Stimulated activated CD4-positive, alpha-beta T cell treated with anti-CD3 and anti-CD28 coated beads, Interleukin-1b, Interleukin-23, amount 100 ng/mL, for 48 hours (primary cell): ENCODE data around the gene ADIPOR2.
"Not testable (repeated sequence)": the region's sequence is repeated elsewhere in the genome, so short reads cannot be mapped to it uniquely, and the experiment has no call there.

Source experiments
- DNase-seq: peaks from one replicate; pipeline ENCODE4 v3.0.0-alpha.2; 2020

The ADIPOR2 gene

GRCh38 chr12:1816730-1817348 is 126.0 kb downstream of the ADIPOR2 start:
- no peak for DNase-seq

- not testable (repeated sequence) for DNase-seq
These were observed 127.1 kb downstream of the ADIPOR2 start for GRCh38 chr12:1817928-1818327.

GRCh38 chr12:1819050-1819449 is 128.2 kb downstream of the ADIPOR2 start:
- no peak for DNase-seq

- no peak for DNase-seq
These were observed 128.7 kb downstream of the ADIPOR2 start for GRCh38 chr12:1819571-1819970.

- DNase-seq = no peak
These were observed 129.5 kb downstream of the ADIPOR2 start, which contains the start of gene LRTM2 for GRCh38 chr12:1820191-1820895. TSS of gene LRTM2 (plus strand) at chr12:1820565. CDS start at chr12:1828149, 7,584 bp downstream.

DNA sequence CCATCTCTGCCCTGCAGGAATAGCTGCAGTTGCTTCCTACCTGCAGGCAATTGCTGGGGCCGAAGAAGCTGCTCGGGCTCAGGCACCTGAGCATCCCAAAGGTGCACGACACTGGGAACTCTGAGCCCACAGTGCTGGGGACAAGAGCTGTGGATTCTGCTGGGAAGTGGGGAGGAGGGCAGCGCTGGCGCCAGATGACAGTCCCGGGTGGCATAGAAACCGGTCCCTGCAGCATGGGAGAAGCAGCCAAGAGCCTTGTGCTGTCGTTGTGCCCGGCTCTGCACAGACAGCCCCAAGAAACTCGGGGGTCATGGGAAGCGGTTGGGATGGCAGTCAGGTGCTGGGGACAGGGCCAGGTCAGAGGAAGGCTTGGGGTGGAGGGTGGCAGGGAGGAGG is 130.0 kb downstream of the ADIPOR2 start:
- no peak for DNase-seq

DNA sequence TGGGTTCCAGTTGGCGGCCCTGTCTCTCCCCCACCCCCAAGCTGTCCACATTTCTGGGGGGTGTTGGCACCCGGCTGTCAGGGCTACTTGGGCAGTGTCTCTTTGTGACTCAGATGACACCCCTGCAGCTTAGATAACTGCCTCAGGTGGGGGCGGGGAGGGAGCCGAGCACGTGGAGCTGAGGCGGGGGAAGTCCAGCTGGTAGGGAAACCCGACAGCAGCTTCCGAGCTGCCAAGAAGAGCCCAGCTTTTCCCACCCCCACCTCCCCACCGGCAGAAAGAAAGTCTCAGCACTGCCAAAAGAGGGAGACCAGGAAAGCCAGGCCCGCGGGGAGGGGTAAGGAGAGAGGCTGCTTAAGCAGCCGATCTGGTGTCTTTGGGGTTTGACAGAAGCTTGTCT is 130.9 kb downstream of the ADIPOR2 start:
- DNase-seq = no peak

- no peak for DNase-seq
These were observed 131.8 kb downstream of the ADIPOR2 start for GRCh38 chr12:1822699-1823098.

GRCh38 chr12:1823237-1823636 is 132.4 kb downstream of the ADIPOR2 start:
- no peak for DNase-seq

DNA sequence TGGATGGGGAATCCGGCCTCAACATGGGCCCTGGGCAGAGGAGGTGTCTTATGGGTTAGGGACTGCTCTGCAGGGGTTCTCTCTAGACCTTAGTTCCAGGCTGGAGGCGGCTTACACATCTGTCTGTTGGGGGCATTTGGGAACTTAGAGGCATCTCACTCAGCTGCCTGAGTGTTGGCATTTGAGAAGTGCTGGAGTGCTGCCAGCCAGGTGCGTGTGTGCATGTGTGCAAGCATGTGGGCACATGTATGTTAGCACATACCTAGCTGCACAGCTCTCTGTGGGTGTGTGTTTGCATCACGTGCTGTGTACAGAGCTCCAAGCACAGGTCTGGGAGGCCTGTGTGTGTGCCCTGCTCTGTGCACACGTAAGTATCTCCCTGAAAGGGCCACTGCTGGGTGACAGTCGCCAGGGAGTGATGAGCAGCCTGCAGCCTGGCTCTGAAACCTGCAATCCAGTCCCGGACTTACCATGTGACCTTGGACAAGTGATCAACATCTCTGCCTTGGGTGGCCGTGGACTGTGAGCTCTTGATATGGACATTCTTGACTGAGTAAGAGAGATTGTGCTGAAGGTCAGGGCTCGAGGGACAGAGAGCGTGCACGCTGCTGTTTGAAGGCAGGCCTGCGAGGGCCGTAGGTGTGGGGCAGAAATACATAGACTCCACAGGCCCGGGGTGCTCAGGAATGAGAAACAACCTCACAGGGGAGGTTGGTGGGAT is 134.7 kb downstream of the ADIPOR2 start:
- no peak for DNase-seq

DNA sequence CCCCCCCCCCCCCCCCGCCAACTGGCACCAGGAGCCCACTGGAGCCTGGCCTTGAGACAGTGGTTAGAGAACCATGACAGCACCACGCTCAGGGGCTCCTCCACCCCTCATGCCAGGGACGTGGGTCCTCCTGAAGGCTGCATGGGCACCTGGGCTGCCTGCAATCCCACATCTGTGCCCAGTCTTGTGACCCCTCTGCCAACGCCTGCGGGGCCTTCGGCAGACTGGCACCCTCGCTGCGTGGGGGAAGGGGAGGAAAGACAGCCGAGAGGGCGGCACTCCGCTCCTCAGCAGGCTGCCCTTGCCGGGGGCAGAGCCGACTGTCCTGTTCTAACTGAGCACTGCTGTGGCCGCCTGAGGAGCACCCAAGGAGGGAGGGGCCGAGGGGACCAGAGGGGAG is 135.5 kb downstream of the ADIPOR2 start:
- DNase-seq = no peak

GRCh38 chr12:1826867-1827705 is 136.2 kb downstream of the ADIPOR2 start:
- no peak for DNase-seq

GRCh38 chr12:1827826-1828805 is 137.2 kb downstream of the ADIPOR2 start:
- DNase-seq = no peak

DNA sequence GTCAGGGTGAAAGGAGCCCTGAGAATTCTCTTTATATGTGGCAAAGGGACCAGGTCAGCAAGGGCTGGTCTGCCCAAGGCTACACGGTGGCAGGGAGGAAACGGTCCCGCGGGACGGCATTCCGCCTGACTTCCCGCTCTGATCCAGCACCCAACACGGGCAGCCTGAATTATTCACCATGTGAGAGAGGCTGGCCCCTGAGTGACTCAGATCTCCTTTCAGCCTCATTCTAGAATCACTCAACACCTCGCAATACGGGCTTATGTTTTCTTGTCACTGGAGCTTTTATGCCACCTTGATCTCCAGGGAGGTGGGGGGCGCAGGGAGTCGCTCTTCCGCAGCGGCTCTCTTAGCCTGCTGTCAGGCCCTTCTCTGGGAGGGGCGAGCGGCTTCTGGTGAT is 138.0 kb downstream of the ADIPOR2 start:
- no peak for DNase-seq

- DNase-seq = no peak
These were observed 138.5 kb downstream of the ADIPOR2 start for GRCh38 chr12:1829306-1829900.

- no peak for DNase-seq
These were observed 139.6 kb downstream of the ADIPOR2 start for GRCh38 chr12:1830401-1830845.

- DNase-seq = no peak
These were observed 140.4 kb downstream of the ADIPOR2 start for GRCh38 chr12:1830981-1831963.

DNA sequence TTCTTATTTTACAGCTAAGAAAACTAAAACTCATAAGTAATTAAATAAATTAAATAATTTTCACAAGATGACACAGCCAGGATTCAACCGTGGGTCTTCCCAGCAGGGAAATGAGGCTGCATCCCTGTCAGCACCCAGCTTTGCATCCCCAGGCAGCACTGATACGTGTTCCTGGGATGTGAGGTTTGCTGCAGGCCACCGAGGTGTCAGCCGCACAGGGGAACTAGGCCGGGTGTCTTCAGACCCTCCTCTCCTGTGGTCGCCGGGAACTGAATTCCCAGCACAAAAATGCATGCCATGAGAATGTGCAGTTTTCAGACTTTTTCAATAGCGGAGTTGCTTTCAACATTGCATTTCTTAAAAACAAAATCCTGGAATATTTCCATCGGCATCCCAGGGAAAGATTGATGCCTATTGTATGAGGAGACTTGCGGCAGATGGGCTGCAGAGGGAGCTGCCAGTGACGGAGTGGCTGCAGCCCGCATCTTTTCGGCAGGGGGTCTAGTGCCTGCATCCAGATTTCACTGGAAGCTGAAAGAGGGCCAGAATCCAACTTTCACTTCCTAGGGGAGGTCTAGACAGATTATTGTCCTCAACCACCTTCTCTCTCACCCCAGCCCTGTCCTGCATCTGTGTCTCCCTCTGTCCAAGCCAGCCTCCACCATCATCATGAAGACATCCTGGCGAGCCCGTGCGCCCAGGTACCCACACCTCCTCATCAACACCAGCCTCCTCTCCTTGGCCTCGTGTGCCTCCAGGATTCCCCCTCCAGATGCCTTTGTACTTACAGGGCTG is 142.1 kb downstream of the ADIPOR2 start:
- no peak for DNase-seq

DNA sequence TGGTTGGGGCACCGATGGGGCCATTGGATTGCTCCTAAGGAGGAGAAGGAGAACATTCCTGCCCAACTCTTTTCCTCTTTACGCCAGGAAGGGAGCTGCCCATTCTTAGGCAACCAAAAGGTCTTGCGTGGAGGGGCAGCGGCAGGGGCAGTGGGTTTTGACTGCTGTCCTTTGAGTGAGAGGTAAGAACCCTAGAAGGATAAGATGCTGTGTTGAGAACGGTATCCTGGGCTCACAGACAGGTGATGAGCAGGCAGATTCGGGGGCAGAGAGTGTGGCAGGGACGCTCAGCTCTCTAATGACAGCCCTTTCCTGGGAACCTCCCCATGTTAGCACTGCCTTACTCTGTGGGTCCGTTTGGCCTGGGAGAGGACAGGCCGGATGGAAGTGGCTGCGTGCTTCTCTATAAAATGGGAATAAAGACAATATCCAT is 142.7 kb downstream of the ADIPOR2 start:
- no peak for DNase-seq
